HepG2 (cell line): ENCODE data around the gene CPNE2. TPM values are rescaled to one million over a fixed set of nuclear protein-coding genes. Genes with fewer than 3 reads are reported as not detected.
A peak's percentile ranks its signal among the peaks of the same experiment; 100 is the strongest.

ENCODE experiments used
- ARHGAP35 ChIP-seq: sonication (generic); formaldehyde crosslinking; IDR thresholded peaks from 2 replicates; pipeline ENCODE4 v1.9.0; 2022; ENCODE audit warnings: mild to moderate bottlenecking, inconsistent platforms, moderate library complexity, missing genetic modification reagents, borderline replicate concordance
- CEBPB ChIP-seq: IDR thresholded peaks from 2 replicates; pipeline ENCODE4 v1.6.1; 2011; ENCODE audit warnings: low read depth, low read length, improper control_type of control experiment, borderline replicate concordance
- CEBPG ChIP-seq: IDR thresholded peaks from 2 replicates; pipeline ENCODE4 v1.6.1; 2016
- FOXP1 ChIP-seq, 2 experiments: fragments of 450-650 bp in 1 of 2; IDR thresholded peaks; 2 replicates each; pipeline ENCODE4 v1.6.1; 2017 to 2018; ENCODE audit warnings: antibody characterized with exemption in 1 of 2
- HINFP ChIP-seq: sonication (generic); formaldehyde crosslinking; IDR thresholded peaks from 2 replicates; pipeline ENCODE4 v1.4.0; 2020; ENCODE audit warnings: low read depth, mild to moderate bottlenecking, missing genetic modification reagents
- HMGXB4 ChIP-seq, 2 experiments: sonication (generic) in 1 of 2; formaldehyde crosslinking in 1 of 2; IDR thresholded peaks; 2 replicates each; pipeline versions ENCODE4 v1.4.0 to v1.6.1; 2018 to 2020; ENCODE audit warnings: missing genetic modification reagents in 2 of 2, borderline replicate concordance in 1 of 2, low read depth in 1 of 2, mild to moderate bottlenecking in 1 of 2, missing biosample characterization in 1 of 2
- IKZF5 ChIP-seq: IDR thresholded peaks from 2 replicates; pipeline ENCODE4 v1.6.1; 2018; ENCODE audit warnings: missing genetic modification reagents, mild to moderate bottlenecking, missing compliant biosample characterization
- KDM5B ChIP-seq: sonication (generic); formaldehyde crosslinking; IDR thresholded peaks from 2 replicates; pipeline ENCODE4 v1.4.0; 2020; ENCODE audit warnings: missing genetic modification reagents, mild to moderate bottlenecking, borderline replicate concordance
- MYC ChIP-seq: sonication (generic); formaldehyde crosslinking; IDR thresholded peaks from 2 replicates; pipeline ENCODE4 v1.9.0; 2021; ENCODE audit warnings: missing genetic modification reagents, borderline replicate concordance
- NFIC ChIP-seq: IDR thresholded peaks from 2 replicates; pipeline ENCODE4 v1.6.1; 2012; ENCODE audit warnings: mild to moderate bottlenecking, low read length, inconsistent platforms
- NR2F6 ChIP-seq, 2 experiments: IDR thresholded peaks; 2 replicates each; pipeline ENCODE4 v1.6.1; 2016; ENCODE audit warnings: antibody characterized with exemption in 1 of 2, mild to moderate bottlenecking in 1 of 2
- PLRG1 ChIP-seq: fragments of 450-650 bp; conservative IDR thresholded peaks from 2 replicates; pipeline ENCODE4 v1.6.1; 2016
- RFXAP ChIP-seq: sonication (generic); formaldehyde crosslinking; IDR thresholded peaks from 2 replicates; pipeline ENCODE4 v1.4.0; 2020; ENCODE audit warnings: missing genetic modification reagents, borderline replicate concordance
- SAP130 ChIP-seq: IDR thresholded peaks from 2 replicates; pipeline ENCODE4 v1.6.1; 2016; ENCODE audit warnings: low read depth
- ZFP90 ChIP-seq: sonication (generic); formaldehyde crosslinking; IDR thresholded peaks from 2 replicates; pipeline ENCODE4 v1.8.0; 2022; ENCODE audit warnings: missing genetic modification reagents, mild to moderate bottlenecking, inconsistent platforms, borderline replicate concordance
- ZFY ChIP-seq: sonication (generic); formaldehyde crosslinking; IDR thresholded peaks from 2 replicates; pipeline ENCODE4 v1.4.0; 2020; ENCODE audit warnings: missing genetic modification reagents
- ZNF124 ChIP-seq: sonication (generic); formaldehyde crosslinking; IDR thresholded peaks from 2 replicates; pipeline ENCODE4 v1.4.0; 2020; ENCODE audit warnings: missing genetic modification reagents
- ZNF136 ChIP-seq: sonication (generic); formaldehyde crosslinking; IDR thresholded peaks from 2 replicates; pipeline ENCODE4 v1.8.1; 2022; ENCODE audit warnings: low read depth, mild to moderate bottlenecking, moderate library complexity, missing genetic modification reagents
- ZNF292 ChIP-seq: sonication (generic); formaldehyde crosslinking; IDR thresholded peaks from 2 replicates; pipeline ENCODE4 v1.8.1; 2022; ENCODE audit warnings: mild to moderate bottlenecking, low read depth, missing genetic modification reagents, borderline replicate concordance
- ZNF331 ChIP-seq: sonication (generic); formaldehyde crosslinking; IDR thresholded peaks from 2 replicates; pipeline ENCODE4 v1.4.0; 2020; ENCODE audit warnings: missing genetic modification reagents
- ZNF414 ChIP-seq: sonication (generic); formaldehyde crosslinking; IDR thresholded peaks from 2 replicates; pipeline ENCODE4 v1.5.0; 2020; ENCODE audit warnings: missing genetic modification reagents
- ZNF619 ChIP-seq: sonication (generic); formaldehyde crosslinking; IDR thresholded peaks from 2 replicates; pipeline ENCODE4 v1.4.0; 2020; ENCODE audit warnings: mild to moderate bottlenecking, missing genetic modification reagents
- polyA plus RNA-seq, 8 experiments: library from polyadenylated mRNA; depleted of rRNA in 3 of 8; stranded (reverse) in 7 of 8; unstranded in 1 of 8; fragments of >200 nt; fragmentation: Illumina TruSeq in 4 of 8; extraction: Trizol in 4 of 8; gene quantifications; 2 replicates each; pipeline versions ENCODE4 v1.2.1 to v1.2.3, GENCODE V29; 2011 to 2016; ENCODE audit warnings: low read depth in 4 of 8, missing spikeins in 1 of 8, mixed read lengths in 1 of 8; ENCODE audit not compliant: insufficient read depth in 1 of 8
- total RNA-seq, 5 experiments: library from RNA; depleted of rRNA; stranded (reverse); fragments of >200 nt; fragmentation: Illumina TruSeq; extraction: Trizol; gene quantifications; 2 replicates each; pipeline ENCODE4 v1.2.3, GENCODE V29; 2016; ENCODE audit warnings: low read depth in 1 of 5

The CPNE2 gene
- total and polyA plus RNA-seq, 2 of the 13 experiments (the other 11 are each of a cell fraction or from before 2014, with no cell fraction given): 10.6 to 23.3 TPM

GRCh38 chr16:57045694-57046381, 46.5 kb upstream of the CPNE2 start (continued):
- TF ChIP-seq ZFP90 (CRISPR knock-in tag) (no peak), ZNF414 (CRISPR knock-in tag) (0 out of 2 replicates have a peak, but pooled peaks have one; percentile 16), NFIC (no peak), RFXAP (no peak), ZFY (CRISPR knock-in tag) (peak; percentile 44; the same call in 1 of the 2 replicates), ZNF292 (CRISPR knock-in tag) (no peak), ARHGAP35 (CRISPR knock-in tag) (no peak), ZNF124 (CRISPR knock-in tag) (no peak), ZNF136 (no peak), CEBPG (CRISPR knock-in tag) (peak; percentile 7; the same call in 1 of the 2 replicates), IKZF5 (CRISPR knock-in tag) (0 out of 2 replicates have a peak, but pooled peaks have one; percentile 27), MYC (CRISPR knock-in tag) (peak; percentile 49; the same call in 1 of the 2 replicates), FOXP1 (IDR thresholded peaks at IDR 0.05) (no peak), FOXP1 (CRISPR knock-in tag; IDR thresholded peaks at IDR 0.05) (peak; percentile 63; the same call in 1 of the 2 replicates), ZNF331 (peak; percentile 62; the same call in 1 of the 2 replicates), KDM5B (CRISPR knock-in tag) (peak; percentile 61; the same call in 1 of the 2 replicates), CEBPB (no peak), HINFP (CRISPR knock-in tag) (no peak), NR2F6 (IDR thresholded peaks at IDR 0.05) (no peak), NR2F6 (CRISPR knock-in tag; IDR thresholded peaks at IDR 0.05) (peak; percentile 50), SAP130 (CRISPR knock-in tag) (peak; percentile 57; the same call in 1 of the 2 replicates), PLRG1 (no peak), HMGXB4 (CRISPR knock-in tag; IDR thresholded peaks at IDR 0.05; ENCODE audit: borderline replicate concordance in 1 of 2, low read depth in 1 of 2) (peak; percentile 70 to 91; a peak in 3 of 4 replicates), ZNF619 (CRISPR knock-in tag) (peak; percentile 26; the same call in 1 of the 2 replicates)
